MG63 (cell line): ENCODE data around the gene POLR3GL. TPM values are rescaled to one million over a fixed set of nuclear protein-coding genes. Genes with fewer than 3 reads are reported as not detected.

ENCODE experiments used
- DNase-seq: peaks from one replicate; pipeline ENCODE4 v3.0.0-alpha.2; 2020
- H3K27me3 ChIP-seq: fragments of 250-450 bp; sonication (Bioruptor Pico); 2 replicates; pipeline ENCODE4 v1.5.1; 2020; ENCODE audit warnings: mild to moderate bottlenecking, moderate library complexity
- H3K36me3 ChIP-seq: fragments of 250-450 bp; sonication (Bioruptor Pico); 2 replicates; pipeline ENCODE4 v1.5.1; 2020; ENCODE audit warnings: mild to moderate bottlenecking, moderate library complexity
- H3K4me3 ChIP-seq: fragments of 250-450 bp; sonication (Bioruptor Pico); 2 replicates; pipeline ENCODE4 v1.5.1; 2020; ENCODE audit warnings: mild to moderate bottlenecking, moderate library complexity
- H3K9me3 ChIP-seq: fragments of 250-450 bp; sonication (Bioruptor Pico); 2 replicates; pipeline ENCODE4 v1.5.1; 2020; ENCODE audit warnings: mild to moderate bottlenecking, moderate library complexity
- total RNA-seq: library from RNA; depleted of rRNA; stranded (reverse); fragments of >200 nt; shearing (Covaris generic); gene quantifications from 2 replicates; pipeline ENCODE4 v1.2.3, GENCODE V29; 2014; ENCODE audit warnings: low replicate concordance

The POLR3GL gene
- total RNA-seq, 1 experiment from 2014 or later = 6.8 TPM

DNA sequence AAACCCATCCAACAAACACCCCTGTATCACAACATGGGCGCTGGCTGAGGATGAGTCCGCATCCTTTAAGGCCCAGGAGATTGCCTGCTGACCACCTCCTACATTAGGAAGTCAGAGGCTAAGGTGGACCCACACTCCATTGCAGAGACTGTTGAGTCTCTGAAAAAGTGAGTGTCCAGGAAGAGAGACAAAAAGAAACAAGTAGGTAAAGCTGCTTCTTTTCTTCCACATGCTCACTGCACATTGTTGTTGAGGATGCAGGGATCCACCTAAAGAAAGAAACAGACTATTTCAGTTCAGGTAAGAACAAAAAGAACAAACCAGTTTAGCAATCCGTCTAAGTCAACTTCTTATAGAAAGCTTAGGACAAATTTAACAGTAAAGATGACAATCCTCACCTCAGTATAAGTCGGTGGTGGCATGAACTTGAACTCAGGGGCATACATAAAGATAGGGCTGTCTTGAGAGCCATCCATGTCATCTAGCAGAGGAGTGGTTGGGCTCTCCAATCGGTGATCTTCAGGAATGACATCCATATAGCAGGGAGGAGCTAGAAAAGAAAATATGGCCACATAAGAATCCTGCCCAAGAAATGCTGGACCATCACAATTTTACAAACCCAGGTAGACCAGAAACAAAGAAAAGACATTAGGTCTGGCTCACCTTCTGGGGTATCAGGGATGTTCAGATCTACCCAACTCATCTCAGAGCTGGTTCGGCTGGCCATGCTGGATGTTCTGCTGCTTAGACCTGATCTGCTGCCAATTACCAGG lies 29.3 kb downstream of the POLR3GL start:
- Histone ChIP-seq H3K9me3 (no peaks in the 10 kb centered on the region), H3K27me3 (no peaks in the 10 kb centered on the region), H3K4me3 (peak overlapping the region; percentile 56), H3K36me3 (peaks cover 28% of the 10 kb centered on the region)
- no peak for DNase-seq

DNA sequence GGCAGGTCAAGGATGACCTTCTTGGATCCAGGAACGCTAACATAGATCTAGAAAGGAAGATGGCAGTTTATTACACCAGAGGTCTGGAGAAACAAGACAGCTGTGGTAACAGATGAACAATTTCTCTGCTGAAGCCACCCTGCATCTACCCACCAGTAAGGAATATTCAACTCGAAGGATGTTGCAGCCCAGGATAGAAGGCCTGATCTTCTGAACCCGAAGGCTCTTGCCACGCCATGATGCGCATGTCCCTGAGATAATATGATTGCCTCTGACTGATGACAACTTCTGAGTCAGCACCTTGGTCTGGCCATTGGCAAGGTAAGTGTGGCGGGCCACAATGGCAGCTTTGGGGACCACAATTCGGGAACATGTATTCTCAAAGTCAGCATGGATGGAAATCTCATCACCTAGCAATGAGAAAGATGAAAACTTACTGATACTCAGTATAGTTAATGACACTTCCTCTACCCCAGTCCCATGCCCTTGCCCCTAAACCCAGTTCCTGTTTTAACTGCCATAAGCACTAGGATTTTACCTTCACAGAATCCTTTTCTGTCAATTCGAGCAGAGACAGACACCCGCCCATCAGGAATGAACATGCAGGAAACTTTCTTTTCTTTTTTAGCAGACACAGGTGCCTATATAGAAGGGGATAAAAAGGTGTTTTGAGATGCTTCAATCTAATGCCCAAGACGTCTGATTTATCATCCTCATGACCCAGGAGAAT lies 30.1 kb downstream of the POLR3GL start:
- Histone ChIP-seq H3K36me3 (peaks cover 28% of the 10 kb centered on the region), H3K4me3 (peak overlapping the region; percentile 56), H3K9me3 (no peaks in the 10 kb centered on the region), H3K27me3 (no peaks in the 10 kb centered on the region)
- no peak for DNase-seq

DNA sequence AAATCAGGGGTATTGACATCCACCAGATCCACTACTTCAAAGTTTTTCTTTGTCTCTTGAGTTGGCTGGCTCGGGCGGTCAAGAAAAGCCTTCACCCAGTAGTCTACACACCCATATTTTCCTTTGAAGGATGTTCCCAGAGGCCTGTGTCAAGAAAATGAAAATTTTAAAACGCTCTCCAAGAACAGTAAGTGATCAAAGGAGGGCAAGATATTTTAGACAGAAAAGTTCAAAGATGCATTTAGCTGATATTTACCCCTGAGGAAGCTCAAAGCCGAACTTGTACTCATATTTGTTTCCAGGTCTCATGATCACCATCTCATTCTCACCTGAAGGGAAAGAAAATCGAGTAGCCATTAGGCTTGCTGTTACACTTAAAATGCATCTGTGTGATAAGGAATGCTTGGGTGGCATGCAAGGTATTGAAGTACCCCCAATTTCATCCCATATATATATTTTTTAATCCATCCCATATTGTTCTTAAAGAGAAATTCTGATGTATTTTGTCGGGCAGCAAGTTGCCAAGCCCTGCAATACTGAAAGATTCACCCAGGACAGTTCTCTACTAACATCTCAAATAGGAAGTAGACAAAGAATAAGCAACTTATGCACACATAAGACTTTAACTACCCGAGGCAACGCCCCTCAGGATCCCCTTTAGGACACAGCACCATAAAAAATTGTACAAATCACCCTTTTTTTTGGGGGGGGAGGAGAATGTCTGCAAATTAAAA lies 30.8 kb downstream of the POLR3GL start:
- Histone ChIP-seq H3K36me3 (peaks cover 28% of the 10 kb centered on the region), H3K9me3 (no peaks in the 10 kb centered on the region), H3K4me3 (peak overlapping the region; percentile 56), H3K27me3 (no peaks in the 10 kb centered on the region)
- no peak for DNase-seq

DNA sequence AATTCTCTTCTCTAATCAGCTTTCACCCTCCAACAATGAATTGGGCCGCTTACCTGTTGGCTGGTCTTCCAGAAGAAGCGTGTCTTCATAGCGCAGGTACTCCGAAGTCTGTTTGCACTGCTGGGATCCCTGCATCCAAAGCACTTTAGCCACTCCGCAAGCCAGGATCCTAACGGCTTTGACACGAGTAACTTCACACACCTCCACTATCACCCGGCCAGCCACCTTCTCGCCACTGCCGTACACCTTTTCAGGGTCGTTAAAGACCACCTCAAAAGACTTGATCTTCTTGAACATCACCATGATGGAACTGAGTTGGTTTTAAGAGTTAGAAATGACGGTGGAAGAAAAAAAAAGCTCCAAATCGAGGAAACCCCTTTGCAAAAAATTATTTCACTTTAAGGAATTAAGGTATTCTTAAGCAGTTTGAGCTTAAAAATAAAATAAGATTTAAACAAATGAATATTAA lies 31.5 kb downstream of the POLR3GL start:
- H3K27me3 ChIP-seq = no peaks in the 10 kb centered on the region
- H3K9me3 ChIP-seq = no peaks in the 10 kb centered on the region
- H3K36me3 ChIP-seq = peaks cover 28% of the 10 kb centered on the region
- no peak for DNase-seq
- peak overlapping the region; percentile 56 for H3K4me3 ChIP-seq

DNA sequence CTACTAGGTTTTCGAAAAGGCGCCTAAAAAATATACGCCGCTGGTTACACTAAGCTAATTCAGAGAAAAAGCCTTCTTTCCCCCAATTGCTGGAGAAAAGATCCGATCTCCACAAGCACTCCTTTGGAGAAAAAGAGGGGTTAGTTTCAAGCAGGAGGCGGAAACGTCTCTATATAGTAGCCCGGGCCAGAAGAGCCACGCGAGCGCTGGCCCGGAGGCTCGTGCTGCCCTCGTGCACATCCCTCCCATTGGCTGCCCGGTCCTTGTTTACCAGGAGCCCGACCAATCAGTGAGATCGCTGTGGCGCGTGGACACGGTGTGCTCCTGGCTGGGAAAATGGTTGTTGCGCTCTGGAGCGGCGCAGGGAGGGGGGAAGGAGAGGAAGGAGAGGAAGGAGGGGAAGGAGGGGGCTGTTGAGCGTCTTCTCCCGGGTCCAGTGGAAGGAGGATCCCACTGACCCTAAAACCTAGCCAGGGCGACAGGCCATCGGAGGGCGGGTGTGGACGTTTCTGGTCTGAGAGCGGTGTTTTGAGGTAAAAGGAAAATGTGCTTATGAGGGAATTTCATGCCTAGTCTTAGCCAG lies 32.0 kb downstream of the POLR3GL start, which contains the start of gene TXNIP:
TSS of gene TXNIP (minus strand) at position 147 of the 583 bp plus-strand sequence. CDS start 313 bp downstream, outside the sequence.
- H3K27me3 ChIP-seq = no peaks in the 10 kb centered on the region
- no peaks in the 10 kb centered on the region for H3K9me3 ChIP-seq
- H3K4me3 ChIP-seq = peak within 1 kb of the TSS; percentile 56
- H3K36me3 ChIP-seq = peaks cover 28% of the 10 kb centered on the region
- peak; percentile 99 for DNase-seq

DNA sequence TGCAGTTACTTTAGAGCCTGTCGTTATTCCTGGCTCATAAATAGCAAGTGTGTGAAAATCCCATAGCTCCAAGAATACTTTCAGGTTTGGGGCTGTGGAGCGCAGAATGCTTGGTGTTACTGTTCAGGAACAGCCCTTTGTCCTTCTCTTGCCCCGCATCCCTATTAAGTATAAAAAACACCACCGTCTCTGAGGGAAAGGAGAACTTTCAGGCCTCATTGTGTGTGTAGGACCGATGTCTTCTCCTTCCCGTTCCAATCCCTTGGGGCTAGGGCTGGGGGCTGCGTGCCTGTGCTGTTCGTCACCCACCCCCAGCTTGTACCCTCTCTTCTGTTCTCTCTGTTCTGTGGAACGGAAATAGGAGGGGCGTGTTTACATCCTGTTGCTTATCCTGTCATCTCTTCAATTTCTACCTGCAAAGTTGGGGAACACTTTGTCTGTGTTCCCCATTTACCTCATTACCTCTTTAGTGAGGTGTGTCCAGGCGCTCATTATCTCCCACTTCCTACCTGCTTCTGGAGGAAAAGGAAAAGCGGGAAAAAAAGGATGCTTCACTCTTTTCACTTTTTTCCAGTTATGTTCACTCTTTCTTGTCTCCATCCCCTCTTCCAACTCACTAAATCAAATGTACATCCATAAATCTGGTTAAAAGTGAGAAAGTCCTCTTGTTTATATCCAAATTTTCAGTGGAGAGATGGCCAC lies 32.7 kb downstream of the POLR3GL start:
- Histone ChIP-seq H3K4me3 (peak overlapping the region; percentile 56), H3K36me3 (peaks cover 28% of the 10 kb centered on the region), H3K27me3 (no peaks in the 10 kb centered on the region), H3K9me3 (no peaks in the 10 kb centered on the region)
- DNase-seq = no peak

DNA sequence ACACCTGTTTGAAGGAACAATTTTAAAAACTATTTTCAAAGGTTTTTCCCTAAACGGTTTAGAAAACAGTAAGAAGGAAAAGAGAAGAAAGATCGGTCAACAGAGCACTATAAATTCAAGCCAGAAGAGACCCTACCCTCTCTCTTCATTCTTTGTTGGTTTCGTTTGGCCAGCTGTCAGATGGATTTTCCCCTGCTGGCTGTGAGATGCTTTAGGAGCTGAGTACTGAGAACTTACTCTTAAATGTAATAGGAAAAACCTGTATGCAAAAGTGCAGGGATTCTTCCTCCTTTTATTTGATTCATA lies 33.2 kb downstream of the POLR3GL start:
- Histone ChIP-seq H3K4me3 (no peak overlapping the region; the same call in 1 of the 2 replicates), H3K9me3 (no peaks in the 10 kb centered on the region), H3K27me3 (no peaks in the 10 kb centered on the region), H3K36me3 (peaks cover 26% of the 10 kb centered on the region)
- DNase-seq = no peak

DNA sequence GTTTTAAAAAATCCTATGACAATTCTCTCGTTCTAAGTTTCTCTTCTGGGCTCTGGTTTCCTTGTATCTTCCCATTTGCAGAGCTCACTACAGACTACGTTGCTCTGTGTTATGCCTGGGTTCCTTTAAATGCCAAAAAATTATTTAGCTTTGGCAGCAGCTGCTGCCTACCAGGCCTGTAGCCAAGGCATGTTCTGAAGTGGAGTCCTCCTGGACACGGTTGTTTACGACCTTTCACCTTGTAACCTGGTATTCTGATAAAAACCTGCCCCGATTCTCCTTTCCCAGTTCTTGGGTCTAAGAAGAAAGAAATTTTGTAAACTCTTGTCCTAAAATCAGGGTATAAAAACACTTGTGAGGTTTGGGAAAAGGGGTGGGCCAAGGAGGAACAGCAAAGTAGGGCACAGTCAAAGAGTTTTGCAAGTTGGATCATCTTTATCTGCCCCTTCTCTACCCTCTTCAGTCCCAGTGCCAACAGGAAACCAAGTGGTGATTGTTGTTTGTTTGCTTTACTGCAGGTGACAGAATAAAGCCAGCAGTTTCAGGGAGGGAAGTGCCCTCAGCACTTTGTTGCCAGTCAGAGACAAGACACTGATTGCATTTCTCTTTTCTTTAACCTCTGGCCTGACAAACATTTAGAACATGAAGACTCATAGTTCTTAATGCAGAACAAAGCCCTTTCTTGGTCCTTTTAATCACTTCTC lies 35.0 kb downstream of the POLR3GL start:
- Histone ChIP-seq H3K9me3 (no peaks in the 10 kb centered on the region), H3K27me3 (no peaks in the 10 kb centered on the region), H3K36me3 (peaks cover 8% of the 10 kb centered on the region), H3K4me3 (no peak overlapping the region)
- DNase-seq = peak; percentile 23

DNA sequence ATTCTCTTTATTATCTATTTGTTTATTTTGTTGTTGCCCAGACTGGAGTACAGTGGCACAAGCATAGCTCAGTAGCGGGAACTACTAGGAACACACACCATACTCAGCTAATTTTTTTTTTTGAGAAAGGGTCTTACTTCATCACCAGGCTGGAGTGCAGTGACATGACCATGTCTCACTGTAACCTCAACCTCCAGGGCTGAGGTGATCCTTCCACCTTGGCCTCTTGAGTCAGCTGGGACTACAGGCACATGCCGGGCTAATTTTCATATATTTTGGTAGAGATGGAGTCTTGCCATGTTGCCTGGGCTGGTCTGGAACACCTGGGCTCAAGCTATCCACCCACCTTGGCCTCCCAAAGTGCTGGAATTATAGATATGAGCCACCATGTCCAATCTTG lies 37.2 kb downstream of the POLR3GL start:
- H3K36me3 ChIP-seq = no peaks in the 10 kb centered on the region
- no peak overlapping the region for H3K4me3 ChIP-seq
- no peak for DNase-seq
- no peaks in the 10 kb centered on the region for H3K9me3 ChIP-seq
- H3K27me3 ChIP-seq = no peaks in the 10 kb centered on the region

DNA sequence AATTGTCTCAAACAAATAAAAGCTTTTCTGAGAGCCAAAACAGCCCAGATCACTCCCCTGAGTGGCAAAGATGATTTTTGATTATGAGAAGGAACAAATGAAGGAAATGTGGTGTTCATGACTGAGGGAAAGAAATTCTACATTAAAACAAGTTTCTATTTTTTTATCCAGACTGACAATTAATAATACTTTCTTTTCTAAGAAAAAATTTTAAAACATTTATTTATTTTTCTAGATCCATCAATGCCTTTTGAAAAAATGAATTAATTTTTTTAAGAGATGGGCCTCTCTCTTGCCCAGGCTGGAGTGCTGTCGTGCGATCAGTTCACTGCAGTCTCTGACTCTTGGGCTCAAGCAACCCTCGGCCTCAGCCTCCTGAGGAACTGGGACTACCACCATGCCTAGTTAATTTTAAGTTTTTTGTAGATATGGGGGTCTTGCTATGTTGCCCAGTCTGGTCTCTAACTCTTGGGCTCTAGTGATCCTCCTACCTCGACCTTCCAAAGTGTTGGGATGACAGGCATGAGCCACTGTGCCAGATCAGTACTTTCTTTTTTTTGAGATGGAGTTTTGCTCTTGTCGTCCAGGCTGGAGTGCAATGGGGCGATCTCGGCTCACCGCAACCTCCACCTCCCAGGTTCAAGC lies 43.1 kb downstream of the POLR3GL start:
- H3K9me3 ChIP-seq = no peaks in the 10 kb centered on the region
- no peaks in the 10 kb centered on the region for H3K36me3 ChIP-seq
- DNase-seq = no peak
- no peaks in the 10 kb centered on the region for H3K27me3 ChIP-seq
- no peak overlapping the region for H3K4me3 ChIP-seq

DNA sequence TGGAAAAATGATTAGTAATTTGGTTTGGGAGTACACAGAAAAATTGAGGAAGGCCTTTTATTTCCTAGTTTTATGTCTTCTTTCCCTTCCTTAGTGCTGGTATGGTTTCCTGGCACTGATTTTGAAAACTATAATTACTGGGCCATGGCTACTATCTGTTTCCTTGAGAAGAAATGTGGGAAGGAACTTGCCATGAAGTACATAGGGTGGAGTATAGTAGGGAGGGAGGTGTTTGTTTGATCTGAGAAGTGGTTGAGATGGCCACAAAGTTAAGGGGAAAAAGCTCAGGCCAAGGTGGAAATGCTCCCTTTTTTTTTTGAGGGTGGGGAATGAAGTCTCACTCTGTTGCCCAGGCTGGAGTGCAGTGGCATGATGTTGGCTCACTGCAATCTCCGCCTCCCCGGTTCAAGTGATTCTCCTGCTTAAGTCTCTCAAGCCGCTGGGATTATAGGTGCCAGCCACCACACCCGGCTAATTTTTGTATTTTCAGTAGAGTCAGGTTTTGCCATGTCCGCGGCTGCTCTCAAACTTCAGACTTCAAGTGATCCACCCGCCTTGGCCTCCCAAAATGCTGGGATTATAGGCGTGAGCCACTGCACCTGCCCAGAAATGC lies 45.7 kb downstream of the POLR3GL start:
- DNase-seq = no peak
- no peaks in the 10 kb centered on the region for H3K36me3 ChIP-seq
- H3K9me3 ChIP-seq = no peaks in the 10 kb centered on the region
- no peaks in the 10 kb centered on the region for H3K27me3 ChIP-seq
- no peak overlapping the region for H3K4me3 ChIP-seq

DNA sequence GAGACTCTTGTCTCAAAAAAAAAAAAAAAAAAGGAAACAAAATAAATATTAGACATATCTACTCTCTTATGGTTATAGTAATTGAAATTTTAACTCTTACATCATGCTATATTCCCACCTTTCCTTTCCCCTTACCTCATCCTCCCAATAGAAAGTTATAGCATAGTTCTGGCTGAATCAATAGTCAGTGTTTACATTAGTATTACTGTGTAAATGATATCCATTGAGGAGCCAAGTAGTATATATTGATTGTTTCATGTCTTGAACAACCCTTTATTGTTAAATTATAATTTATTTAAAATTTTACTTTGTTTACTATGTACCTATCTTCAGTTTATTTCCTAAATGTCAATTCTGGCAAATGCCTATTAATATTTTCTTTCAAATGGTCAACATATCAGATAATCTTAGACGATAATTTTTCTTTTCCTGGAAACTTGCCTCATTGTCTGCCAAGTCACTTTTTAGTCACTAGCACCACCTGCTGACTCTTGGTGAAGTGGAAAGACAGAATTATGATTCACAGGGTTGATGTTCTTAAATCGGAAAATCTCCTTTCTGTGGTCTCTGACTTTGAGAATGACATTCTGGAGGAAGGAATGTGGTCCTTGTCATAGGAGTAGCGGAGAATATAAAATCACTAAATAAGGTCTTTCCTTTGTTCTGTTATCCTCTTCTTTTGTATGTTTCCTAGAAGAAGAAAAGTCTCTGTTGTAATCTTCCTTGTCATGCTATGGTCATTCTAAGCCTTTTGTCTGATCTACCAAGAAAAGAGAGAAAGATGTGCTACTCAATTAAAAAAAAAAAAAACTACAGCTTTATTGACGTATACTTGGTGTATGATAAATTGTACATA lies 48.4 kb downstream of the POLR3GL start:
- DNase-seq = peak; percentile 38
- H3K36me3 ChIP-seq = no peaks in the 10 kb centered on the region
- no peaks in the 10 kb centered on the region for H3K9me3 ChIP-seq
- H3K27me3 ChIP-seq = no peaks in the 10 kb centered on the region
- no peak overlapping the region for H3K4me3 ChIP-seq

DNA sequence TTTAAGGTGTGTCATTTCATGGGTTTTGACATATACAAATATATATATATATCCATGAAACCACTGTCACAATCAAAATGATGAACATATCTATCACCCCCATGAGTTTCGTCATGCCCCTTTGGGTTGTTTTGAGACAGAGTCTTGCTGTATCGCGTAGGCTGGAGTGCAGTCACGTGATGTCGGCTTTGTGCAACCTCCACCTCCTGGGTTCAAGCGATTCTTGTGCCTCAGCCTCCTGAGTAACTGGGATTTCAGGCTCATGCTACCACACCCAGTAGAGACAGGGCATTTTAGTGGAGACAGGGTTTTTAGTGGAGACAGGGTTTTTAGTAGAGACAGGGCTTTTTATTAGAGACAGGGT lies 49.1 kb downstream of the POLR3GL start:
- H3K27me3 ChIP-seq = no peaks in the 10 kb centered on the region
- DNase-seq = no peak
- no peaks in the 10 kb centered on the region for H3K36me3 ChIP-seq

DNA sequence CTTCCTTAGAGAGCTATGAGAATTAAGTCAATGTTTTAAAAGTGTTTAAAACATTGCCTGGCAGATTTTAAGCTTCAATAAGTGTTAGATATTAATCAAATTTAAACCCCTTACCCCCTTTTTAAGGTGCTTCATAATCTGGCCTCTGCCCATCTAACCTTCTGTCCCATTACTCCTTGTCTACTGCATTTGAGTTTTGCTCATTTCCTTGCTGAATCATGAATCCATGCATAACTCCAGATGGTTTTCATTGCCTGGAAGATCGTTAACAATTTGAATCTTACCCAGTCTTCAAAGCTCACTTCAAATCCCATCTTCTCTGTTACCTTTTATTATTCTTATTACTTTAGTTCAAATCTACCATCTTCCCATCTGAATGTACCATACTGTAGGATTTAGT lies 52.4 kb downstream of the POLR3GL start:
- Histone ChIP-seq H3K9me3 (no peaks in the 10 kb centered on the region), H3K36me3 (no peaks in the 10 kb centered on the region), H3K4me3 (no peak overlapping the region), H3K27me3 (peaks cover 8% of the 10 kb centered on the region; the same call in 1 of the 2 replicates)
- DNase-seq = no peak

More for the DNA sequence above, 49.1 kb downstream of the POLR3GL start:
- Histone ChIP-seq H3K4me3 (no peak overlapping the region), H3K9me3 (no peaks in the 10 kb centered on the region)
